K562 treated with DMSO at 1 percent for 4 hours (cell line): ENCODE measurements around the gene COX17. TPM values are rescaled to one million over a fixed set of nuclear protein-coding genes. Genes with fewer than 3 reads are reported as not detected.

Source experiments
- total RNA-seq: library from RNA; unstranded; fragments of 300-600 nt; gene quantifications from 2 replicates; pipeline ENCODE4 v1.2.3, GENCODE V29; 2022; ENCODE audit not compliant: insufficient read depth

COX17 gene
- 41.7 and 51.3 TPM in 2 replicates for total RNA-seq

DNA sequence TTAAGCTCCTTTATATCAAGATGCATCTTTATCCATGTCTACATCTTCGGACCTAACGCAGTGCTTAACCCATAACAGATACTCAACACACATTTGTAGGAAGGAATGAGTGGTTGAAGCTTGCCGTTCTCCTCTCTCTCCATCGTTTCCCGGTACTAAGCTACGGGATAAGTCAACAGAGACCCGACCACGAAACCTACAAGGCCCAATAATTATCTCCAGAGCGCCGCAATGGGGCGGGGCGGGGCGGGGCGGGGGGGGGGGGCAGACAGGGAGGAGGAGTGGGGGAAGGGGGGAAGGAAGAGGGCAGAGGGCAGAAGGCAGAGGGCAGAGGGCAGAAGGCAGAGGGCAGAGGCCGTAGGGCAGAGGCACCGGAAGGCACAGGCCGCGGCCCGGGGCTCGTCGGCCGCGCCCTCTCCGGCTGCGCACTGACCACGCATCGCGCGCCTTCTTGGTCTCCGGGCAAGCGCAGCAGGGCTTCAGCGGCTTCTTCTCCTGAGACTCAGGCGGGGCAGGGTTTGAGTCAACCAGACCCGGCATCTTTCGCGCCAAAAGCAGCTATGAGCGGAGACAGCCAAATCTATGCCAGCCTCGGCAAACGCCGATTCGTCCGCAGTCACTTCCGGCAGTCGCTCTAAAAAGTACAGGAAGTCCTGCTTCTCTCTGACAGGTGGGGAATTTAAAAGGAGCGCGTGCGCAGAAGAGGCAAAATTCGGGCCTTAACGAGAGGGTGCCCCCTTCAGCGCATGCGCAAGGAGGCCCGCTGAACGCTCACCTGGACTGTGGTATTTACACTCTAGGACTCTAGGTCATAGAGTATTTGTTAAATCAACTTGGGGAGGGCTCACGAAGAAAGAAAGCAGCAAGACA lies at the start of gene COX17:
TSS of gene COX17 (minus strand) at position 636 of the 870 bp plus-strand sequence. CDS start at position 540, 96 bp downstream.

DNA sequence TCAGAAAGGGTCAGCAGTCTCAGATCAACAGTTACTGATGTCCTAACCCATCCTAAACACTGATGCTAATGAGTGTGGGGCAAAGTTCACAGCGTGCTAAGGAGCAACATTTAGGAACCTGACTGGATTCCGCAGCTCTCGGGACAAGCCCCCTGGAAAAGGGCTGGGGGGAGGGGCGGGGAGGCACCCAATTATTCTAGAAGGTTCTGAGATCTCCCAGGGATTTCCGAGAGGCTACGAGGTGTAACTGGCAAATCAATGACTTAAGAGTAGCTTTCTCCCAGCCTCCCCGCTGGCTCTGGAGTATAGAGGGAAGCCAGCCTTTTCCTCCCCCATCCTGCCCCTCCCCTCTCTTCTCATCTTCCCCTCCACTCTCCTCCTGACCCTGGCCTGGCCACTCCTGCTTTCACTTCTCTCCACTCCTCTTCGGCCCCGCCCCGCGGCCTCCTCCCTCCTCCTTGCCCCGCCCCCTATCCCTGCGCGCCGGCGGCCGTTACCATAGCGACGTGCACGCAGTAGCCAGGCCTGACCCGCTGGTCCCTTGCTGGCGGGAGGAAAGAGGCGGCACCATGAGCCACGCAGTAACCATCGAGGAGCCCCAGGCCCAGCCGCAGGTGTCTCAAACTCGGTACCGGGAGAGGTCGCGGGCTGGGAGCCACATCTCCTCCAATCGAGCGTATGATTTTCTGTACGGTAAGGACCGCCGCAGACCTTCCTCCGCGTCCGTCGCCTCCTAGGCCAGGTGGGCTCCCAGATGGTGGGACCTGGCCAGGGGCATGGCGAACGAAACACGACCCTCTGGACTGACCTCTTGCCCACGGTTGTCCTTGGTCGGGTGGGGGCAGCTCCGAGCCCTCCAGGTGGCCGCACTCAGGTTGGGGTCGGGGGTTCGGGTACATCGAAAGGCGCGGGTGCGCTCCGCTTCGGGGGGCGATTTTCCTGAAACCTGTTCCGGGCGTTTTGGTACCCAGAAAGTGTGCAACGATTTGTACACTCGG lies 25.6 kb upstream of the COX17 start, which contains the start of gene CFAP91:
TSS of gene CFAP91 (plus strand) at position 493 of the 998 bp plus-strand sequence. CDS start at position 570, 77 bp downstream.

GRCh38 chr3:119660474-119661440 lies 16.4 kb downstream of the COX17 start, which contains the start of gene POPDC2:
TSS of gene POPDC2 (minus strand) at chr3:119660589. CDS start at chr3:119660423, 166 bp downstream.

Other genes with a start within 250 kb of the COX17 start
- gene TMEM39A, start 213.8 kb downstream of the COX17 start, total RNA-seq: 18.0 and 19.0 TPM in 2 replicates
- 5.8 and 6.4 TPM in 2 replicates for gene POGLUT1, start 208.4 kb downstream of the COX17 start, total RNA-seq
- gene TIMMDC1, start 178.9 kb downstream of the COX17 start, total RNA-seq: 50.2 and 55.5 TPM in 2 replicates
- gene CD80, start 117.8 kb downstream of the COX17 start, total RNA-seq: 22.6 TPM in 2 replicates
- 2.6 and 2.8 TPM in 2 replicates for gene ADPRH, start 97.9 kb downstream of the COX17 start, total RNA-seq
- gene PLA1A, start 79.5 kb downstream of the COX17 start, total RNA-seq: not detected in 2 replicates
- 0.73 TPM in 1 of 2 replicates, not detected in the other for gene POPDC2, start 16.8 kb downstream of the COX17 start, total RNA-seq
- not detected in 2 replicates for gene CFAP91, start 25.6 kb upstream of the COX17 start, total RNA-seq
- not detected in 2 replicates for gene NR1I2, start 104.7 kb upstream of the COX17 start, total RNA-seq